Measurements from ENCODE around the gene TRA2A. TPM values are rescaled to one million over a fixed set of nuclear protein-coding genes. Genes with fewer than 3 reads are reported as not detected.

TRA2A gene
- total RNA-seq, 1 experiment from 2014 or later = 169 TPM

- Histone ChIP-seq H3K9ac (ENCODE audit: extremely low read depth, insufficient read length, low read length) (peak overlapping the region; percentile 91), H3K79me1 (ENCODE audit: insufficient read depth, low read depth, low read length, poor library complexity, severe bottlenecking) (no peaks in the 10 kb centered on the region), H2BK20ac (ENCODE audit: low read depth, low read length, poor library complexity, severe bottlenecking) (no peak overlapping the region), H4K20me1 (ENCODE audit: control insufficient read depth, insufficient read depth, insufficient read length) (no peaks in the 10 kb centered on the region), H3K23me2 (ENCODE audit: insufficient read length, low read depth, low read length, poor library complexity, severe bottlenecking) (peaks cover 21% of the 10 kb centered on the region), H2BK12ac (ENCODE audit: insufficient read length, low read depth, low read length) (no peak overlapping the region), H3K4ac (ENCODE audit: low read depth, low read length) (no peak overlapping the region), H2BK15ac (ENCODE audit: low read depth, low read length) (no peak overlapping the region), H4K8ac (replicated peaks; ENCODE audit: insufficient read length, low read depth, low read length) (no peak overlapping the region), H3K23ac (ENCODE audit: insufficient read length, low read depth, low read length) (no peak overlapping the region), H3K27me3 (ENCODE audit: insufficient read depth, low read length) (no peaks in the 10 kb centered on the region), H3K27ac (ENCODE audit: insufficient read length, low read depth, low read length) (no peak overlapping the region), H3K56ac (ENCODE audit: insufficient read length, low read depth, low read length) (no peak overlapping the region), H3K4me2 (ENCODE audit: insufficient read depth, insufficient read length, low read length) (peak overlapping the region; percentile 96), H2BK120ac (ENCODE audit: low read depth, low read length, poor library complexity, severe bottlenecking) (no peak overlapping the region), H3K4me1 (ENCODE audit: insufficient read depth, low read length) (peaks cover 3% of the 10 kb centered on the region; the same call in 1 of the 2 replicates), H4K91ac (ENCODE audit: insufficient read length, low read depth, low read length) (no peak overlapping the region), H3T11ph (ENCODE audit: low read length) (no peak overlapping the region), H3K79me2 (ENCODE audit: insufficient read depth, low read length) (peaks cover 37% of the 10 kb centered on the region; the same call in 1 of the 2 replicates), H2AK5ac (ENCODE audit: insufficient read length, low read length) (no peak overlapping the region), H3K9me3 (ENCODE audit: control insufficient read depth, low read depth, low read length) (no peaks in the 10 kb centered on the region), H4K5ac (ENCODE audit: insufficient read length, low read depth, low read length) (no peak overlapping the region), H3K18ac (ENCODE audit: insufficient read length, low read depth, low read length) (peak overlapping the region; percentile 65), H2AFZ (ENCODE audit: low read length) (no peak overlapping the region), H3K14ac (ENCODE audit: insufficient read depth, low read length) (peak overlapping the region; percentile 83), H2BK5ac (ENCODE audit: insufficient read length, low read length) (no peak overlapping the region)
- H3K4me1 Mint-ChIP-seq = peaks cover 35 to 37% of the 10 kb centered on the region in 2 experiments
- H3K27me3 Mint-ChIP-seq (ENCODE audit: low read depth) = no peaks in the 10 kb centered on the region; the same call in 1 of the 2 replicates
- no peak for DNase-seq
- peak overlapping the region; percentile 88 to 99 (median 98) for H3K27ac Mint-ChIP-seq
- H3K4me3 Mint-ChIP-seq = peak overlapping the region; percentile 90 to 96
- no CpG with 5 or more reads among the region's 48 CpGs for WGBS (ENCODE audit: extremely low coverage, insufficient read length, low lambda C conversion rate)
- TF ChIP-seq CTCF (conservative IDR thresholded peaks at IDR 0.05) = no peak
- H3K9me3 Mint-ChIP-seq = peaks cover 3 to 6% of the 10 kb centered on the region in 2 experiments; a peak in 4 of 5 replicates
- H3K36me3 Mint-ChIP-seq (ENCODE audit: insufficient read depth in 1 of 3, low read depth in 3 of 3) = peaks cover 15 to 19% (median 16%) of the 10 kb centered on the region in 3 experiments
Measured at GRCh38 chr7:23468526-23469149, 63.1 kb downstream of the TRA2A start.
